ENCODE results near the gene EEF1E1.

EEF1E1 gene

GRCh38 chr6:8065519-8065911 is 36.8 kb downstream of the EEF1E1 start:
- no peak overlapping the region for H3K4me3 ChIP-seq (ENCODE audit: low read depth, low read length)
- no peak for TF ChIP-seq CTCF (IDR thresholded peaks at IDR 0.05; ENCODE audit: control insufficient read depth, extremely low read depth, insufficient read depth)
- DNase-seq (ENCODE audit: low read depth), result no peak

GRCh38 chr6:8064638-8065518 is 37.5 kb downstream of the EEF1E1 start:
- peak overlapping the region; percentile 97 for H3K4me3 ChIP-seq (ENCODE audit: low read depth, low read length)
- no peak for DNase-seq (ENCODE audit: low read depth)
- no peak for TF ChIP-seq CTCF (IDR thresholded peaks at IDR 0.05; ENCODE audit: control insufficient read depth, extremely low read depth, insufficient read depth)

- peak within 1 kb of the TSS; percentile 97 for H3K4me3 ChIP-seq (ENCODE audit: low read depth, low read length)
- peak; percentile 86 for DNase-seq (ENCODE audit: low read depth)
- TF ChIP-seq CTCF (IDR thresholded peaks at IDR 0.05; ENCODE audit: control insufficient read depth, extremely low read depth, insufficient read depth), result no peak
Measured at GRCh38 chr6:8063761-8064637, 38.3 kb downstream of the EEF1E1 start, which contains the start of gene BLOC1S5. BLOC1S5 (minus strand) TSS chr6:8064389; CDS start chr6:8064376, 13 bp downstream.

GRCh38 chr6:8061736-8062135 is 40.6 kb downstream of the EEF1E1 start:
- TF ChIP-seq CTCF (IDR thresholded peaks at IDR 0.05; ENCODE audit: control insufficient read depth, extremely low read depth, insufficient read depth), result no peak
- DNase-seq (ENCODE audit: low read depth), result no peak
- H3K4me3 ChIP-seq (ENCODE audit: low read depth, low read length), result no peak overlapping the region

- TF ChIP-seq CTCF (IDR thresholded peaks at IDR 0.05; ENCODE audit: control insufficient read depth, extremely low read depth, insufficient read depth), result no peak
- H3K4me3 ChIP-seq (ENCODE audit: low read depth, low read length), result no peak overlapping the region
- DNase-seq (ENCODE audit: low read depth), result no peak
Measured at GRCh38 chr6:8060346-8060745, 42.0 kb downstream of the EEF1E1 start.

GRCh38 chr6:8059129-8059528 is 43.2 kb downstream of the EEF1E1 start:
- H3K4me3 ChIP-seq (ENCODE audit: low read depth, low read length), result no peak overlapping the region
- peak; percentile 38 for TF ChIP-seq CTCF (IDR thresholded peaks at IDR 0.05; ENCODE audit: control insufficient read depth, extremely low read depth, insufficient read depth)
- DNase-seq (ENCODE audit: low read depth), result no peak

All from LNCaP clone FGC (cell line).